Trophoblast cell (in vitro differentiated cells and primary cell): ENCODE data around the gene SUPT20H.

Source experiments
- DNase-seq, 2 donors: peaks; one replicate each; pipeline ENCODE4 v3.0.0-alpha.2; 2016
- H2AFZ ChIP-seq: 2 replicates; pipeline ENCODE4 v1.6.1; 2013; ENCODE audit warnings: low read length, moderate library complexity, mild to moderate bottlenecking; ENCODE audit not compliant: insufficient read depth, poor library complexity
- H2AK5ac ChIP-seq: 2 replicates; pipeline ENCODE4 v1.6.1; 2013; ENCODE audit warnings: mild to moderate bottlenecking, low read length
- H2BK120ac ChIP-seq: 2 replicates; pipeline ENCODE4 v1.6.1; 2013; ENCODE audit warnings: low read length, mild to moderate bottlenecking, moderate library complexity; ENCODE audit not compliant: insufficient read depth, poor library complexity
- H2BK12ac ChIP-seq: 2 replicates; pipeline ENCODE4 v1.6.1; 2013; ENCODE audit warnings: mild to moderate bottlenecking, low read length, moderate library complexity
- H2BK5ac ChIP-seq: 2 replicates; pipeline ENCODE4 v1.6.1; 2013; ENCODE audit warnings: low read length, low read depth, moderate library complexity, mild to moderate bottlenecking; ENCODE audit not compliant: poor library complexity
- H3K14ac ChIP-seq: 2 replicates; pipeline ENCODE4 v1.6.1; 2013; ENCODE audit warnings: mild to moderate bottlenecking, low read length
- H3K18ac ChIP-seq: 2 replicates; pipeline ENCODE4 v1.6.1; 2013; ENCODE audit warnings: mild to moderate bottlenecking, low read length
- H3K23ac ChIP-seq: 2 replicates; pipeline ENCODE4 v1.6.1; 2013; ENCODE audit warnings: low read length
- H3K27ac ChIP-seq: 2 replicates; pipeline ENCODE4 v1.5.1; 2013; ENCODE audit warnings: low read depth, mild to moderate bottlenecking, inconsistent platforms, low read length, moderate library complexity
- H3K27me3 ChIP-seq: 2 replicates; pipeline ENCODE4 v1.6.1; 2013; ENCODE audit warnings: inconsistent platforms, mild to moderate bottlenecking, low read length, moderate library complexity; ENCODE audit not compliant: insufficient read depth
- H3K36me3 ChIP-seq, 2 experiments: 1 replicate in 1 of 2; 2 replicates in 1 of 2; pipeline ENCODE4 v1.6.1; 2013; ENCODE audit warnings: low read length in 2 of 2, mild to moderate bottlenecking in 2 of 2, moderate library complexity in 1 of 2; ENCODE audit not compliant: insufficient read depth in 2 of 2, control insufficient read depth in 1 of 2
- H3K4ac ChIP-seq: 2 replicates; pipeline ENCODE4 v1.6.1; 2013; ENCODE audit warnings: low read depth, mild to moderate bottlenecking, low read length, moderate library complexity
- H3K4me1 ChIP-seq, 2 experiments: 1 replicate in 1 of 2; 2 replicates in 1 of 2; pipeline ENCODE4 v1.6.1; 2013; ENCODE audit warnings: low read length in 2 of 2, mild to moderate bottlenecking in 2 of 2, moderate library complexity in 1 of 2; ENCODE audit not compliant: insufficient read depth in 2 of 2, control insufficient read depth in 1 of 2
- H3K4me2 ChIP-seq: 2 replicates; pipeline ENCODE4 v1.6.1; 2013; ENCODE audit warnings: inconsistent platforms, mild to moderate bottlenecking, low read length, moderate library complexity
- H3K4me3 ChIP-seq: 2 replicates; pipeline ENCODE4 v1.5.1; 2013; ENCODE audit warnings: mild to moderate bottlenecking, low read depth, low read length, inconsistent platforms
- H3K79me1 ChIP-seq: one replicate; pipeline ENCODE4 v1.6.1; 2013; ENCODE audit warnings: low read length
- H3K79me2 ChIP-seq: 2 replicates; pipeline ENCODE4 v1.6.1; 2013; ENCODE audit warnings: low read length, mild to moderate bottlenecking; ENCODE audit not compliant: control insufficient read depth, insufficient read depth, poor library complexity
- H3K9ac ChIP-seq: 2 replicates; pipeline ENCODE4 v1.6.1; 2013; ENCODE audit warnings: mild to moderate bottlenecking, low read length
- H3K9me3 ChIP-seq: 2 replicates; pipeline ENCODE4 v1.6.1; 2013; ENCODE audit warnings: low read depth, mild to moderate bottlenecking, control low read depth, inconsistent platforms, low read length; ENCODE audit not compliant: insufficient read depth
- H4K12ac ChIP-seq: 2 replicates; pipeline ENCODE4 v1.6.1; 2013; ENCODE audit warnings: low read depth, mild to moderate bottlenecking, low read length, moderate library complexity
- H4K8ac ChIP-seq: 2 replicates; pipeline ENCODE4 v1.6.1; 2013; ENCODE audit warnings: low read depth, mild to moderate bottlenecking, low read length, moderate library complexity
- H4K91ac ChIP-seq: one replicate; pipeline ENCODE4 v1.6.1; 2013; ENCODE audit warnings: low read depth, mild to moderate bottlenecking, low read length, moderate library complexity
- WGBS: extraction: QIAGEN DNeasy Blood & Tissue Kit; methylation state at CpG from one replicate; pipeline ENCODE4 v1.1.7; 2013; ENCODE audit warnings: missing lambda C conversion rate; ENCODE audit not compliant: insufficient read length, insufficient coverage; ENCODE audit errors: extremely low coverage; 5-methylcytosine and 5-hydroxymethylcytosine counted together

Gene SUPT20H

GRCh38 chr13:37070956-37071355, 11.5 kb upstream of the SUPT20H start:
- no peaks in the 10 kb centered on the region for H3K9me3 ChIP-seq

GRCh38 chr13:37070145-37070695, 10.7 kb upstream of the SUPT20H start:
- no peak overlapping the region for H2AFZ ChIP-seq
- H2BK12ac ChIP-seq = no peak overlapping the region
- H4K8ac ChIP-seq = no peak overlapping the region
- H3K4me2 ChIP-seq = no peak overlapping the region
- no peak overlapping the region for H3K18ac ChIP-seq
- no peak overlapping the region for H3K4ac ChIP-seq
- no peak overlapping the region for H3K23ac ChIP-seq
- H3K9ac ChIP-seq = no peak overlapping the region
- H3K79me1 ChIP-seq = no peaks in the 10 kb centered on the region
- H2BK120ac ChIP-seq = no peak overlapping the region
- H3K14ac ChIP-seq = no peak overlapping the region
- peaks cover 1% of the 10 kb centered on the region for H3K79me2 ChIP-seq
- H4K91ac ChIP-seq = no peak overlapping the region
- no peaks in the 10 kb centered on the region for H3K36me3 ChIP-seq
- no CpG with 5 or more reads among the region's 9 CpGs for WGBS
- H2AK5ac ChIP-seq = no peak overlapping the region
- H3K27me3 ChIP-seq = no peaks in the 10 kb centered on the region
- H3K4me3 ChIP-seq = no peak overlapping the region
- H4K12ac ChIP-seq = no peak overlapping the region
- DNase-seq = no peak
- H3K4me1 ChIP-seq = no peaks in the 10 kb centered on the region
- H3K9me3 ChIP-seq = no peaks in the 10 kb centered on the region
- no peak overlapping the region for H3K27ac ChIP-seq
- H2BK5ac ChIP-seq = no peak overlapping the region

More at GRCh38 chr13:37070956-37071355, 11.5 kb upstream of the SUPT20H start:
- no peak overlapping the region for H3K18ac ChIP-seq
- no peaks in the 10 kb centered on the region for H3K27me3 ChIP-seq
- no peak overlapping the region for H2BK12ac ChIP-seq
- no peaks in the 10 kb centered on the region for H3K4me1 ChIP-seq
- no peak for DNase-seq
- no peak overlapping the region for H2BK5ac ChIP-seq
- no peak overlapping the region for H4K12ac ChIP-seq
- no peak overlapping the region for H2BK120ac ChIP-seq
- no peak overlapping the region for H3K23ac ChIP-seq
- H4K8ac ChIP-seq = no peak overlapping the region
- no peaks in the 10 kb centered on the region for H3K36me3 ChIP-seq
- H3K27ac ChIP-seq = no peak overlapping the region
- H3K14ac ChIP-seq = no peak overlapping the region
- no peaks in the 10 kb centered on the region for H3K79me1 ChIP-seq
- no peak overlapping the region for H2AK5ac ChIP-seq
- H3K4me2 ChIP-seq = no peak overlapping the region
- no peak overlapping the region for H3K4ac ChIP-seq
- no peak overlapping the region for H2AFZ ChIP-seq
- peaks cover 1% of the 10 kb centered on the region for H3K79me2 ChIP-seq
- no CpG with 5 or more reads among the region's 7 CpGs for WGBS
- no peak overlapping the region for H3K4me3 ChIP-seq
- H3K9ac ChIP-seq = no peak overlapping the region
- no peak overlapping the region for H4K91ac ChIP-seq

- no CpG with 5 or more reads among the region's 22 CpGs for WGBS
- no peak overlapping the region for H3K9ac ChIP-seq
Measured at GRCh38 chr13:37069597-37070103, 10.2 kb upstream of the SUPT20H start.

GRCh38 chr13:37068962-37069361, 9.5 kb upstream of the SUPT20H start:
- H3K4ac ChIP-seq = no peak overlapping the region

More at GRCh38 chr13:37069597-37070103, 10.2 kb upstream of the SUPT20H start:
- peaks cover 1% of the 10 kb centered on the region for H3K79me2 ChIP-seq
- H3K18ac ChIP-seq = no peak overlapping the region
- H3K9me3 ChIP-seq = no peaks in the 10 kb centered on the region
- no peak overlapping the region for H3K27ac ChIP-seq
- no peak overlapping the region for H3K14ac ChIP-seq
- no peaks in the 10 kb centered on the region for H3K4me1 ChIP-seq
- DNase-seq = no peak
- no peak overlapping the region for H3K4me3 ChIP-seq
- H2BK12ac ChIP-seq = no peak overlapping the region
- H3K23ac ChIP-seq = no peak overlapping the region
- H2AK5ac ChIP-seq = no peak overlapping the region
- H2AFZ ChIP-seq = no peak overlapping the region
- H4K91ac ChIP-seq = no peak overlapping the region
- no peaks in the 10 kb centered on the region for H3K27me3 ChIP-seq
- H4K12ac ChIP-seq = no peak overlapping the region
- no peak overlapping the region for H4K8ac ChIP-seq
- H3K79me1 ChIP-seq = no peaks in the 10 kb centered on the region
- H2BK5ac ChIP-seq = no peak overlapping the region
- H3K4me2 ChIP-seq = no peak overlapping the region
- H3K36me3 ChIP-seq = no peaks in the 10 kb centered on the region
- H3K4ac ChIP-seq = no peak overlapping the region
- no peak overlapping the region for H2BK120ac ChIP-seq

More at GRCh38 chr13:37068962-37069361, 9.5 kb upstream of the SUPT20H start:
- Histone ChIP-seq H3K14ac (no peak overlapping the region), H3K9me3 (no peaks in the 10 kb centered on the region), H3K4me1 (no peaks in the 10 kb centered on the region), H3K23ac (no peak overlapping the region), H3K79me2 (peaks cover 1% of the 10 kb centered on the region), H3K27me3 (no peaks in the 10 kb centered on the region), H3K4me3 (no peak overlapping the region), H3K4me2 (no peak overlapping the region), H3K9ac (no peak overlapping the region), H3K79me1 (no peaks in the 10 kb centered on the region), H4K8ac (no peak overlapping the region), H2AK5ac (no peak overlapping the region), H2AFZ (no peak overlapping the region), H4K91ac (no peak overlapping the region), H3K18ac (no peak overlapping the region), H2BK12ac (no peak overlapping the region), H4K12ac (no peak overlapping the region), H3K27ac (no peak overlapping the region), H2BK5ac (no peak overlapping the region), H2BK120ac (no peak overlapping the region), H3K36me3 (no peaks in the 10 kb centered on the region)
- peak in 1 of 2 donors; percentile 6 for DNase-seq
